Measurements from ENCODE around the gene NKD1.

DNA sequence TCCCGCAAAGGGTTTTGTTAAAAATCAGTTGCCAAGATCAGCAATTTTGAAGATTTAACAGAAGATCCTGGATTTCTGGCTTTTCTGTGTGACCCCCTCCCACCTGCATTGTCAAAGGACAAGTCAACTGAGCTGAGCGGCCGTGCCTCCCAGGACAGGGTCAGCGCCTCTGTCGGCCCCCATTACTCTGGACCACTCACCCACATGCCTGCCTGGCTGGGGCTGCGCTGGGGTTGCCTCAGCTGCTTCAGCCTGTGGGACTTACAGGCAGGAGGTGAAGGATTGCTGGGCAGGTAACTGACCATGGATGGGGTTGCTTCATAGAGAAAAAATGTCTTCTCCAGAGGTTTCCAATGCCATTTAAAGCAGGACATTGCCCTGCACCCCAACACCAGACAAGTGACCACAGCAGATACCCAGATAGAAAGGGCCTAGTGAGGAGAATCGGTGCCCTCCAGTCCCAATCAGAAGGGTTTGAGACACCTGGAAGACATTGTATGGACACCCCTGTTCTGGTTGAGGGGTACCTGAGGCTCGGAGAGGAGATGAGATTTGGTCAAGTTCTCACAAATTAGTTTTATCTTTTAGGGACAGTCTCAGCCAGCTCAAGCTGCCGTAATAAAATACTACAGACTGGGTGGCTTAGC is 80.1 kb downstream of the NKD1 start:
- TF ChIP-seq SUZ12 (IDR thresholded peaks at IDR 0.05) (no peak), HDGF (IDR thresholded peaks at IDR 0.05; ENCODE audit: borderline replicate concordance) (no peak), BHLHE40 (IDR thresholded peaks at IDR 0.05; ENCODE audit: borderline replicate concordance) (no peak), NFRKB (IDR thresholded peaks at IDR 0.05) (no peak), FOXM1 (IDR thresholded peaks at IDR 0.05; ENCODE audit: borderline replicate concordance) (no peak), ARNT (IDR thresholded peaks at IDR 0.05) (no peak), ELF4 (IDR thresholded peaks at IDR 0.05) (no peak)
- TF ChIP-seq, protein P1, sequence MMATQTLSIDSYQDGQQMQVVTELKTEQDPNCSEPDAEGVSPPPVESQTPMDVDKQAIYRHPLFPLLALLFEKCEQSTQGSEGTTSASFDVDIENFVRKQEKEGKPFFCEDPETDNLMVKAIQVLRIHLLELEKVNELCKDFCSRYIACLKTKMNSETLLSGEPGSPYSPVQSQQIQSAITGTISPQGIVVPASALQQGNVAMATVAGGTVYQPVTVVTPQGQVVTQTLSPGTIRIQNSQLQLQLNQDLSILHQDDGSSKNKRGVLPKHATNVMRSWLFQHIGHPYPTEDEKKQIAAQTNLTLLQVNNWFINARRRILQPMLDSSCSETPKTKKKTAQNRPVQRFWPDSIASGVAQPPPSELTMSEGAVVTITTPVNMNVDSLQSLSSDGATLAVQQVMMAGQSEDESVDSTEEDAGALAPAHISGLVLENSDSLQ (IDR thresholded peaks at IDR 0.05) = no peak
